ENCODE results near the gene MRNIP. TPM values are rescaled to one million over a fixed set of nuclear protein-coding genes. Genes with fewer than 3 reads are reported as not detected.
A peak's percentile ranks its signal among the peaks of the same experiment; 100 is the strongest.

Gene MRNIP
- total RNA-seq, 4 donors from 2014 or later = 13.7 to 44.9 (median 26.5) TPM

DNA sequence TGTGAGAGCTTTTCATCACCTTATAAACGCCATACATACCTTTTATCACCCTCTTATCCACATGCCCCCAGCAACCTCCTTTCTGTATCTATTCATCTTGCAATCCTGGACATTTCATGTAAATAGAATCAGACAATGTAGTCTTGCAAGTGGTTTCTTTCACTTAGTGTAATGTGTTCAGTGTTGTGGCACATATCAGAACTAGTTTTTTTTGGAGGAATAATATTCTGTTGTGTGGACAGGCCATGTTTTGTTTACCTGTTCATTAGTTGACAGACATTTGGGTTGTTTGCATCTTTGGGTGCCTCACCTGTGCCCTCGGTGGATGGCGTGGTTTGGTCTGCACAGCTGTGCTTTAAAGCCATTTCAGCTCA, 36.6 kb downstream of the MRNIP start:
- TF ChIP-seq, protein P1, sequence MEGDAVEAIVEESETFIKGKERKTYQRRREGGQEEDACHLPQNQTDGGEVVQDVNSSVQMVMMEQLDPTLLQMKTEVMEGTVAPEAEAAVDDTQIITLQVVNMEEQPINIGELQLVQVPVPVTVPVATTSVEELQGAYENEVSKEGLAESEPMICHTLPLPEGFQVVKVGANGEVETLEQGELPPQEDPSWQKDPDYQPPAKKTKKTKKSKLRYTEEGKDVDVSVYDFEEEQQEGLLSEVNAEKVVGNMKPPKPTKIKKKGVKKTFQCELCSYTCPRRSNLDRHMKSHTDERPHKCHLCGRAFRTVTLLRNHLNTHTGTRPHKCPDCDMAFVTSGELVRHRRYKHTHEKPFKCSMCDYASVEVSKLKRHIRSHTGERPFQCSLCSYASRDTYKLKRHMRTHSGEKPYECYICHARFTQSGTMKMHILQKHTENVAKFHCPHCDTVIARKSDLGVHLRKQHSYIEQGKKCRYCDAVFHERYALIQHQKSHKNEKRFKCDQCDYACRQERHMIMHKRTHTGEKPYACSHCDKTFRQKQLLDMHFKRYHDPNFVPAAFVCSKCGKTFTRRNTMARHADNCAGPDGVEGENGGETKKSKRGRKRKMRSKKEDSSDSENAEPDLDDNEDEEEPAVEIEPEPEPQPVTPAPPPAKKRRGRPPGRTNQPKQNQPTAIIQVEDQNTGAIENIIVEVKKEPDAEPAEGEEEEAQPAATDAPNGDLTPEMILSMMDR (IDR thresholded peaks at IDR 0.05) = no peak
- TF ChIP-seq POLR2A (IDR thresholded peaks at IDR 0.05) = no peak
- intact Hi-C loops (cut with DNase I; ENCODE audit: low total_unique reads) = no loop called here
- H3K4me3 ChIP-seq (ENCODE audit: low read depth, poor library complexity, severe bottlenecking) = no peak overlapping the region
- 43 to 50% methylated on average over 3 of the region's 3 CpGs for WGBS, 2 donors
- DNase-seq (ENCODE audit: low spot score in 2 of 2) = no peak

GRCh38 chr5:179821298-179822058, 37.1 kb downstream of the MRNIP start:
- TF ChIP-seq, protein P1 (IDR thresholded peaks at IDR 0.05) = no peak
- TF ChIP-seq POLR2A (IDR thresholded peaks at IDR 0.05) = peak in 1 of 2 donors; percentile 29
- H3K4me3 ChIP-seq (ENCODE audit: low read depth, poor library complexity, severe bottlenecking) = peak overlapping the region; percentile 98
- WGBS, 2 donors = 0% methylated on average over 29 to 35 of the region's 54 CpGs
- DNase-seq (ENCODE audit: low spot score in 2 of 2) = peak; percentile 95 to 99
- intact Hi-C loops (cut with DNase I; ENCODE audit: low total_unique reads) = no loop called here

- intact Hi-C loops (cut with DNase I; ENCODE audit: low total_unique reads) = no loop called here
- DNase-seq (ENCODE audit: low spot score in 2 of 2) = peak; percentile 68 to 96
- peak within 1 kb of the TSS; percentile 98 for H3K4me3 ChIP-seq (ENCODE audit: low read depth, poor library complexity, severe bottlenecking)
- TF ChIP-seq, protein P1 (IDR thresholded peaks at IDR 0.05) = no peak
- peak in 1 of 2 donors; percentile 94 for TF ChIP-seq POLR2A (IDR thresholded peaks at IDR 0.05)
- 0% methylated on average over 18 to 31 of the region's 81 CpGs for WGBS, 2 donors
Observed at GRCh38 chr5:179820483-179821297, 37.9 kb downstream of the MRNIP start, which contains the start of gene SQSTM1. TSS of gene SQSTM1 (plus strand) at chr5:179820905. CDS start at chr5:179820937, 32 bp downstream.

DNA sequence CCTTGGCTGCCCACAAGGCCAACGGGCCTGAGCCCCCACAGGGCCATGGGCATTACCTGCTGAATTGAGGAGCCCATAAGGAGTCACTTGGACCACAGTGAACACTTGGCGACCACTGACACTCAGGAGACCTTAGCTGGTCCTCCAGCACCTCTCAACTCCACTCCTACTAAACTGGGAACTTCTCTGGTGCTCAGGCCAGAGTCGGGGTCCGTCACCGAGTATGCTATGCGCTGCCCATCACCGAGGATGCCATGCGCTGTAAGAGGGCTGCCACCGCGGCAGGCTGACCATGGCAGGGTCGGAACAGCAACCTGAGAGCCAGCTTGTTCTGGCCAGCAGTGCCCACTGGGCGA, 38.5 kb downstream of the MRNIP start:
- 14 to 16% methylated on average over 9 to 12 of the region's 12 CpGs for WGBS, 2 donors
- no peak for DNase-seq (ENCODE audit: low spot score in 2 of 2)

GRCh38 chr5:179819296-179820126, 39.1 kb downstream of the MRNIP start:
- intact Hi-C loops (cut with DNase I; ENCODE audit: low total_unique reads) = no loop called here
- WGBS, 2 donors = 9 to 15% methylated on average over 16 to 21 of the region's 26 CpGs
- no peak overlapping the region for H3K4me3 ChIP-seq (ENCODE audit: low read depth, poor library complexity, severe bottlenecking)
- peak; percentile 56 to 94 for DNase-seq (ENCODE audit: low spot score in 2 of 2)
- TF ChIP-seq POLR2A (IDR thresholded peaks at IDR 0.05) = no peak
- TF ChIP-seq, protein P1 (IDR thresholded peaks at IDR 0.05) = no peak

More for the DNA sequence above, 38.5 kb downstream of the MRNIP start:
- H3K4me3 ChIP-seq (ENCODE audit: low read depth, poor library complexity, severe bottlenecking) = peak overlapping the region; percentile 28
- intact Hi-C loops (cut with DNase I; ENCODE audit: low total_unique reads) = no loop called here
- TF ChIP-seq, protein P1 (IDR thresholded peaks at IDR 0.05) = no peak
- TF ChIP-seq POLR2A (IDR thresholded peaks at IDR 0.05) = no peak

All from lower leg skin (tissue), 4 donors.